Activated naive CD4-positive, alpha-beta T cell treated with anti-CD3 and anti-CD28 coated beads, Interleukin-2, amount 10 ng/mL, durations not matched to agents 7 days and 5 days (primary cell): ENCODE results near the gene HOXA2.
A peak's percentile ranks its signal among the peaks of the same experiment; 100 is the strongest.

Experiments used
- CTCF ChIA-PET: fragments of 350-600 bp; sonication (Branson Sonifier 250); formaldehyde crosslinking; loops from one replicate; lab custom pipeline; 2021; ENCODE audit warnings: antibody characterized with exemption; lab: Charles Lee
- DNase-seq: peaks from one replicate; pipeline ENCODE4 v3.0.0-alpha.2; 2020
- H3K27ac Mint-ChIP-seq: one replicate; pipeline ENCODE4 v1.8.0; 2021; ENCODE audit warnings: mild to moderate bottlenecking, moderate library complexity, mixed read lengths
- H3K27me3 Mint-ChIP-seq: one replicate; pipeline ENCODE4 v1.8.0; 2021; ENCODE audit warnings: mild to moderate bottlenecking, mixed read lengths
- H3K36me3 Mint-ChIP-seq: one replicate; pipeline ENCODE4 v1.8.0; 2021; ENCODE audit warnings: mixed read lengths
- H3K4me1 Mint-ChIP-seq: one replicate; pipeline ENCODE4 v1.8.0; 2021; ENCODE audit warnings: mixed read lengths
- H3K4me3 Mint-ChIP-seq: one replicate; pipeline ENCODE4 v1.8.0; 2021; ENCODE audit warnings: mild to moderate bottlenecking, moderate library complexity, mixed read lengths
- H3K9me3 Mint-ChIP-seq: one replicate; pipeline ENCODE4 v1.8.0; 2021; ENCODE audit warnings: mixed read lengths

Gene HOXA2

DNA sequence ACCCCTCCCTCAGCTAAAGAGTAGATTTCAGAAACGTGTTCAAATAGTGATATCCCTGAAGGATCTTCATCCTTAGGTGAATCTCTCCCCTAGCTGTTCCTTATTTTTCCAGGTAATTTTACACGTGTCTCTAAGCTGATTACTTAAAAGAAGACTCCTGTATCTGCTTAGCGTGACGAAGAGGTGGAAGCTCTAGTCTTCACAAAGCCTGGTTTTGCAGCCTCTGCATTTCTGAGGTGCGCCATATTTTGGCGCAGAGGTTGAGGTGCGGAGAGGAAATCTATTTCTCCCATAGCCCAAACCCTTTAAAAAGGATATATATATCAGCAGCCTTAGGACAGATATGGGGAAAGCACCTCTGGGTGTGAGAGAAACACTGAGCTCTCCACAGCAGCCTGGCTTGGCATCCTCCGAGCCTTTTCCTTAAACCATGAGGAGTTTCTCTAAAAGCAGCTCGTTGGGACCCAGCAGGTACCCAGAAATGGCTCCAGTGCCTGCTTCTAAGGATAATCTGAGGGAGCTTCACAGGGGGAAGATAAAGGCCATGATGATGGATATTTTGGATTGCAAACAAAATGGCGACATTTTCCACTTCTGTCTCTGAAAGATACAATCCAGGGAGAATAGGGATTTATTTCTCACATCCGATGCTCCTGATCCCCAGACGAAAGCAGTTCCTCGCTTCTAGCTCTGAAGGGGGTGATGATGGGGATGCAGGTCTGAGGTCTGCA, 3.0 kb upstream of the HOXA2 start:
- H3K36me3 Mint-ChIP-seq: peaks cover 2% of the 10 kb centered on the region
- DNase-seq: no peak
- H3K27ac Mint-ChIP-seq: no peak overlapping the region
- H3K27me3 Mint-ChIP-seq: peaks cover 62% of the 10 kb centered on the region
- no peaks in the 10 kb centered on the region for H3K9me3 Mint-ChIP-seq
- CTCF ChIA-PET: interaction anchor here (0.6 kb wide), 1 partner anchor 179 kb away, joined by 3 read pairs; no protein-coding TSS in a partner anchor
- H3K4me3 Mint-ChIP-seq: no peak overlapping the region
- H3K4me1 Mint-ChIP-seq: peaks cover 9% of the 10 kb centered on the region

DNA sequence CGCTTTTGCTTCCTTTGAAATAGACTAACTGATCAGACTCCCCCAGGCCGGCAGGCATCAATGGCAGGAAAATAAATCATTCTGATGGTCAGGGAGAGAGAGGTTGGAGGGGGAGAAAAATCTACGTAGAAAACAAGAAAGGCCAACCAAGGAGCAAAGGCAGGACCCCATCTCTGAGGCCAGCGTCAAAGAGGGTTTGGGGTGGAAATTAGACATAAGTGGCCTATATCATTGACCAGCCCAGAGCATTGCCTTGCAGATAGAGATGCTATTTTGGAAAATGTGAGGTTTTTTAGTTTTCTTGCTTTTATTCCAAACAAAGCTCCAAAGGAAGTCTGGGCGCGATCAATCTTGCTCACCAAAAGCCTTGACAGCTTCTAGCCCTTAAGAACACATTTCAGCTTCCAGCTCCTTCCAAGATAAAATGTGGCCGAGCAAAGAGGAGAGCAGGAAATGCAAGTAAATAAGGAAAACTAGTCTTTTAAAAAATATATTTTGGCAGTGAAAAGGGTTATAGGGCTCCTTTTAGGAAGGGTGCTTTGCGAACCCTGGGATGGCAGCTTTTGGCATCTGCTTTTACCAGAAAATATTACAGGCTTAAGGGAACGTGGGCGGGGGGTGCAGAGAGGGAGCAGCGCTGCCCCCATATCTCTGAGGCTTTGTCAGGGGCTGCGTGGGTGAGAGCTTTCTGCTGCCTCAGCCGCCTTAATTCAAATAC, 2.0 kb upstream of the HOXA2 start:
- Mint-ChIP-seq H3K4me1 (peaks cover 9% of the 10 kb centered on the region), H3K27ac (no peak overlapping the region), H3K36me3 (peaks cover 5% of the 10 kb centered on the region), H3K4me3 (no peak overlapping the region), H3K9me3 (no peaks in the 10 kb centered on the region), H3K27me3 (peaks cover 67% of the 10 kb centered on the region)
- DNase-seq: no peak
- CTCF ChIA-PET: no interaction called here

GRCh38 chr7:27103489-27104226, 1.2 kb upstream of the HOXA2 start:
- no peaks in the 10 kb centered on the region for H3K9me3 Mint-ChIP-seq
- no peak for DNase-seq
- no peak overlapping the region for H3K27ac Mint-ChIP-seq
- CTCF ChIA-PET: no interaction called here
- peaks cover 6% of the 10 kb centered on the region for H3K36me3 Mint-ChIP-seq
- no peak overlapping the region for H3K4me3 Mint-ChIP-seq
- H3K27me3 Mint-ChIP-seq: peaks cover 75% of the 10 kb centered on the region
- H3K4me1 Mint-ChIP-seq: peaks cover 9% of the 10 kb centered on the region

DNA sequence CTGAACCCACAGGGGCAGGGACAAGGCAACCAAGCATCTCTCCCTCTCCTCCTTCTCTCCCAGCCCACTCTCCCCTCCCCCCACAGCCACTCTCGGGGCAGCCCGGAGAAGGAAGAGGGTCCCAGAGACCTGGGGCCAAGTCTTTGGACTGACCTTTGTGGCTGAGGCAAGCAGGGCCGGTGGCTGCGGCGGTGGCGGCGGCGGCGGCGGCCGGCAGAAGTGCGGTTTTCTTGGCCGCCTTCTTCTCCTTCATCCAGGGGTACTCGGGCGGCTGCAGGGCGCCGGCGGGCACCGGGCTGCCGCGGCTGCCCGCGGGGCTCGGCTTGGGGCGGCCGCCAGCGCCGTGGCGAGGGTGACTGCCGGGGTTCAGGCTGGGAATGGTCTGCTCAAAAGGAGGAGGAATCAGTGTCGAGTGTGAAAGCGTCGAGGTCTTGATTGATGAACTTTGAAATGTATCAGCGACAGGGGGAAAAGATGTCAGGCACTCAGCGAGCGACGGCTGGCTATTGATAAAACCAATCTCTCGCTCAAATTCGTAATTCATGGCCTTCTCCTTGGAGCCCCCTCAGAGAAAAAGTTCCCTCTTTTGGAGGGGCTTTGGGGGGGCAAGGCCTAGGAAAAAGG, 414 bp downstream of the HOXA2 start:
- H3K4me1 Mint-ChIP-seq: peaks cover 15% of the 10 kb centered on the region
- H3K36me3 Mint-ChIP-seq: peaks cover 6% of the 10 kb centered on the region
- no peak overlapping the region for H3K27ac Mint-ChIP-seq
- H3K4me3 Mint-ChIP-seq: no peak overlapping the region
- peaks cover 91% of the 10 kb centered on the region for H3K27me3 Mint-ChIP-seq
- no peaks in the 10 kb centered on the region for H3K9me3 Mint-ChIP-seq
- CTCF ChIA-PET: no interaction called here
- DNase-seq: no peak

DNA sequence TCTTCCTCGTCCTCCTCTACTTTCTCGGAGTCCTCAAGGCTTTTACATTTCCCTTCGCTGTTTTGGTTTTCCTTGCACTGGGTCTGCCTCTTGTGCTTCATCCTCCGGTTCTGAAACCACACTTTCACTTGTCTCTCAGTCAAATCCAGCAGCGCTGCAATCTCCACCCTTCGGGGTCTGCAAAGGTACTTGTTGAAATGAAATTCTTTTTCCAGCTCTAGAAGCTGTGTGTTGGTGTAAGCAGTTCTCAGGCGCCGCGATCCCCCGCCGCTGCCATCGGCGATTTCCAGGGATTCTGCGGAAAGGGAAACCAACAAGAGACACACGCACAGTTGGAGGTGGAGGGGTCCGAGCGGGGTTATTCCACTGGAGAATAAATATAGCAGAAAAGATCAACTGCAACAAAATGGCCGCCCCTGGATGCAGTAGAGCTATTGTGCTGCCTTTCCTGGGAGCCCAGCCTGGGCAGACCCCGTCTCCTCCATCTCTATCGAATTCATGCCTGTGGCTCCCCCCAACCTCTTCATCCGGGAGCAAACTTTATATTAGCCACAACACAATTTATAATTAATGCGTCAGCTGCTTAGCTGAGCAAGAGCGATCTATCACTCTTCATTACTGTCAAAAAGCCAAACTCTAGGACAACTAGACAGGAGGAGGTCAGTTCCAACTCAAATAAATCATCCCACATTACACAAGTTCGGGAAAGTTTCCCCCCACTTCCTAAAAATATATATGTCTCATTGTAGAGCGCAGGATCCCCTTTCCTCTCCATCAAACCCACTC, 1.1 kb downstream of the HOXA2 start:
- no peak overlapping the region for H3K4me3 Mint-ChIP-seq
- H3K36me3 Mint-ChIP-seq: peaks cover 6% of the 10 kb centered on the region

GRCh38 chr7:27100694-27101170, 1.8 kb downstream of the HOXA2 start:
- peaks cover 17% of the 10 kb centered on the region for H3K4me1 Mint-ChIP-seq

More for the DNA sequence above, 1.1 kb downstream of the HOXA2 start:
- Mint-ChIP-seq H3K9me3 (no peaks in the 10 kb centered on the region), H3K27ac (no peak overlapping the region), H3K27me3 (peaks cover 97% of the 10 kb centered on the region), H3K4me1 (peaks cover 16% of the 10 kb centered on the region)
- CTCF ChIA-PET: no interaction called here
- DNase-seq: no peak

GRCh38 chr7:27099453-27100370, 2.8 kb downstream of the HOXA2 start:
- peaks cover 6% of the 10 kb centered on the region for H3K36me3 Mint-ChIP-seq
- DNase-seq: no peak
- CTCF ChIA-PET: no interaction called here

More at GRCh38 chr7:27100694-27101170, 1.8 kb downstream of the HOXA2 start:
- CTCF ChIA-PET: no interaction called here
- no peaks in the 10 kb centered on the region for H3K9me3 Mint-ChIP-seq
- no peak overlapping the region for H3K4me3 Mint-ChIP-seq
- no peak for DNase-seq
- peaks cover 6% of the 10 kb centered on the region for H3K36me3 Mint-ChIP-seq
- no peak overlapping the region for H3K27ac Mint-ChIP-seq
- H3K27me3 Mint-ChIP-seq: peaks cover 100% of the 10 kb centered on the region

GRCh38 chr7:27098578-27099451, 3.7 kb downstream of the HOXA2 start:
- peaks cover 100% of the 10 kb centered on the region for H3K27me3 Mint-ChIP-seq
- no peaks in the 10 kb centered on the region for H3K9me3 Mint-ChIP-seq
- peaks cover 6% of the 10 kb centered on the region for H3K36me3 Mint-ChIP-seq
- no peak overlapping the region for H3K4me3 Mint-ChIP-seq
- CTCF ChIA-PET: interaction anchor here (0.9 kb wide), 1 partner anchor 62 kb away, joined by 4 read pairs; no protein-coding TSS in a partner anchor
- peaks cover 22% of the 10 kb centered on the region for H3K4me1 Mint-ChIP-seq
- H3K27ac Mint-ChIP-seq: no peak overlapping the region
- no peak for DNase-seq

More at GRCh38 chr7:27099453-27100370, 2.8 kb downstream of the HOXA2 start:
- no peak overlapping the region for H3K27ac Mint-ChIP-seq
- peaks cover 22% of the 10 kb centered on the region for H3K4me1 Mint-ChIP-seq
- H3K4me3 Mint-ChIP-seq: no peak overlapping the region
- H3K9me3 Mint-ChIP-seq: no peaks in the 10 kb centered on the region
- peaks cover 100% of the 10 kb centered on the region for H3K27me3 Mint-ChIP-seq

GRCh38 chr7:27097686-27098577, 4.6 kb downstream of the HOXA2 start:
- H3K4me3 Mint-ChIP-seq: peak overlapping the region; percentile 83
- no peak overlapping the region for H3K27ac Mint-ChIP-seq
- no peaks in the 10 kb centered on the region for H3K9me3 Mint-ChIP-seq
- H3K4me1 Mint-ChIP-seq: peaks cover 22% of the 10 kb centered on the region
- peaks cover 96% of the 10 kb centered on the region for H3K27me3 Mint-ChIP-seq
- CTCF ChIA-PET: interaction anchor here (0.9 to 1.0 kb wide), 2 partner anchors 54 to 63 kb away, joined by 4 read pairs; partner anchors contain the start of gene HOXA3
- DNase-seq: no peak
- peaks cover 6% of the 10 kb centered on the region for H3K36me3 Mint-ChIP-seq

GRCh38 chr7:27096768-27097514, 5.5 kb downstream of the HOXA2 start:
- Mint-ChIP-seq H3K27me3 (peaks cover 95% of the 10 kb centered on the region), H3K36me3 (peaks cover 6% of the 10 kb centered on the region), H3K27ac (peak overlapping the region; percentile 8), H3K4me1 (peaks cover 18% of the 10 kb centered on the region), H3K9me3 (no peaks in the 10 kb centered on the region), H3K4me3 (peak overlapping the region; percentile 83)
- CTCF ChIA-PET: interaction anchor here (0.7 to 1.6 kb wide), 4 partner anchors 54 to 238 kb away, joined by 3 to 6 read pairs (median 4); partner anchors contain the start of gene HOXA3
- DNase-seq: peak; percentile 27
